Panc1 (cell line): ENCODE results near the gene FCN1.

Experiments used
- CTCF ChIP-seq: fragments of 450-650 bp; IDR thresholded peaks from 2 replicates; pipeline ENCODE4 v1.5.1; 2017; ENCODE audit warnings: mild to moderate bottlenecking
- POLR2AphosphoS5 ChIP-seq: IDR thresholded peaks from 2 replicates; pipeline ENCODE4 v1.6.1; 2012; ENCODE audit warnings: mild to moderate bottlenecking, low read depth, low read length, moderate library complexity
- TCF7L2 ChIP-seq: IDR thresholded peaks from 2 replicates; pipeline ENCODE4 v1.6.1; 2011; ENCODE audit warnings: mild to moderate bottlenecking, low read depth, low read length, inconsistent platforms

- TF ChIP-seq CTCF: no peak
- TF ChIP-seq TCF7L2: no peak
- no peak for TF ChIP-seq POLR2AphosphoS5
Observed at GRCh38 chr9:134966697-134967546, 49.2 kb upstream of the FCN1 start.
